Activated CD4-positive, alpha-beta T cell treated with anti-CD3 and anti-CD28 coated beads, Interleukin-2, amount 50 U/mL, for 24 hours (primary cell): Measurements from ENCODE around the gene GCM1.

Experiments
- DNase-seq, 2 donors: peaks; one replicate each; pipeline ENCODE4 v3.0.0-alpha.2; 2020; ENCODE audit warnings: low read depth in 1 of 2, low spot score in 1 of 2

The GCM1 gene

DNA sequence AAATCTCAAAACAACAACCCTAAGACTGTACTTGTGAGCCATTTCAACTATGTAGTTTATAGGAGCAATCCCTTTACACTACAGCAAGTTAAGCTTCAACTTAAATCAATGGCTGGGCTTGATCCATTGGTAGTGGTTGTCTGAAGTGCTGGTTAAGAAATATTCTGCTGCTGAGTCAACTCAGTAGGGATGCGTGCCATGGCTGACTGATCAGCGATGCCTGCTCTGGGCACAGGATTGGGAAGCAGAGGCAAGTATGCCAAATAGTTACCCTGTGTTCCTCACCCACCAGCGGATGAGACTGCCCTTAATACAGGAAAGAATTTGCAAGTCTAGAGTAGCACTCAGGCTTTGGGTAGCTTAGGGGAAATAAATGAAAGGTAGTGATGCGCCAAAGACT, 41.5 kb downstream of the GCM1 start:
- DNase-seq, result no peak

- DNase-seq, result no peak
Measured at GRCh38 chr6:53104916-53105315, 43.7 kb downstream of the GCM1 start.

- no peak for DNase-seq
Measured at GRCh38 chr6:53103993-53104675, 44.5 kb downstream of the GCM1 start.

GRCh38 chr6:53101006-53101405, 47.6 kb downstream of the GCM1 start:
- DNase-seq, result no peak

DNA sequence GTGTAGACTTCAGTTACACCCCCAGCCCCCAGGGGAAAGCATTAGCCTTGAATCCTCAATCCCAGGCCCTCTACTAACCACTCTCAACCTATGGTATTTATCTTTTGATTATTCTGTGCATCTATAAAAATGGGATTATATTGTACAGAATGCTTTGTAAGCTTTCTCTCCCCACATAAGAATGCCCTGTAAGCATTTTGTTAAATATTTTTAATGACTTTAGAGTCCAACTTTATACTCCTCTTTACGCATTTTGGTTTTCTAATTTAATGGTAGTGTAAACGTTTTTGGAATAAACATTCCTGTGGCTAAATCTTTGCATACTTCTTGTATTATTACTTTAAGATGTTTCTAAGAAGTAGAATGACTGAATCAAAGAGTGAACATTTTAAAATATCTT, 48.1 kb downstream of the GCM1 start:
- no peak for DNase-seq

DNA sequence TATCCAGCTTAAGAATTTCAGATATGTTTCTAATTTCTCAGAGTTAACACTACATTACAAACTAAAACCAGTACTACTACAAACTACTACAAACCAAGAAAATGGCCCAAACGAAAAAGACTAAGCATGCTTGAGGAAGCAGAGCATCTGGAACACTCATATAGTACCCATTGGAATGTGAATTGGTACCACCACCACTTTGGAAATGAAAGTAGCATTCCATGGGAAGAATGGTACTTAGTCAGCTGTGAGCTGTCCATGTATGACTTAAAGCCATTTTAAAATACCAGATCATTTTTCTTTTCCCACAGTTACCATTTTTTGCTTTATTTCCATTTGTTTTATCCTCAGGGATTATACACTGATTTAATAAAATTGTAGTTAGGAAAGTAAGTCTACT, 52.9 kb downstream of the GCM1 start:
- no peak for DNase-seq

- no peak for DNase-seq
Measured at GRCh38 chr6:53095270-53095669, 53.4 kb downstream of the GCM1 start.

DNA sequence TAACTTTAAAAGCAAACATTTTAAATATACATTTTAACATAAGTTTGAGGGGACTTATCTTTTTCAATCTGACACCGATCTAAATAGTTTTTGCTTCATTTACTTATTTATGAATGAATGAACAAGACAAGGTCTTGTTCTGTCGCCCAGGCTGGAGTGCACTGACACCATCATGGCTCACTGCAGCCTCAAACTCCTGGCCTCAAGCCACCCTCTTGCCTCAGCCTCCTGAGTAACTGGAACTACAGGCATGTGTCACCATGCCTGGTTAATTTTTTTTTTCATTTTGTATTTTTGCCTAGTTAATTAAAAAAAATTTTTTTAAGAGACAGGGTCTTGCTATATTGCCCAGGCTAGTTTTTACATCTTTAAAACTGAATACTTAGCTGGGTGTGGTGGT, 58.1 kb downstream of the GCM1 start:
- DNase-seq, result no peak

DNA sequence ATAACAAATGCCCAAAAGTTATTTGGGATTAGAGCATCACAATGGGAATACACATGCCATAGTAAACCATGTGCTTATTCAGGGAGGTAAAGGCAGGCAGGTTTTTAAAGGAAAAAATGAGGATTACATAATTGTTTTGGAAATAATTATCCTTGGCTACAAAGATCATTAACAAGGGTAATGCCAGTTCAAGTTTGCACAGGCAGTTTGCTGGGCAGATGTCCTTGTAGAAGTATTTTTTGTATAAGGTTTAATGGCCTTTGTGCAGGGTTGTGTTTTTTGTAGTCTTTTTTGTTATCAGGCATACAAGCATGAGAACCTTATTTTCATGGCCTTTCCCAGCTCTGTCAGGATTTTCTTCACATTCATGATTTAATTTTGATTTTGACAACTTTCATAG, 58.7 kb downstream of the GCM1 start:
- no peak for DNase-seq

- DNase-seq, result no peak
Measured at GRCh38 chr6:53086302-53086701, 62.3 kb downstream of the GCM1 start.

DNA sequence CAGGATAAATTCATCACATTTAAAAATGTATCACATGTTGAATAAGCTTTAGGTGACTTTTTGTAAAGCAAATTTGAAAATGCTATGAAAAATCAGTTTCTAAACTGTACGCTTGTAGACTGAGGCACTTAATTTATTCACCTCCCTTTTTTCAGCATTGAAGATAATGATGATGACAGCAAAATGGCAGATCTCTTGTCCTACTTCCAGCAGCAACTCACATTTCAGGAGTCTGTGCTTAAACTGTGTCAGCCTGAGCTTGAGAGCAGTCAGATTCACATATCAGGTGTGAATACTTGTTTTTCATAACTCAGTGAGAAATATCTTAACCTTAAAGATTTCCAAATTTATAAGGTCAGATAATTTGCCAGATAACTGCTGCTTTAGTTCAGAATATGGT, 67.8 kb downstream of the GCM1 start:
- DNase-seq, result no peak
